Left ventricle myocardium inferior (tissue), 1 donor: Measurements from ENCODE around the gene ZC3H13. TPM values are rescaled to one million over a fixed set of nuclear protein-coding genes. Genes with fewer than 3 reads are reported as not detected.

Experiments used
- DNase-seq: peaks from one replicate; pipeline ENCODE4 v3.0.0-alpha.2; 2020
- H3K27ac ChIP-seq: fragments of 200-600 bp; replicated peaks from 2 replicates; pipeline ENCODE4 v1.8.0; 2021
- H3K27me3 ChIP-seq: fragments of 200-600 bp; 2 replicates; pipeline ENCODE4 v1.8.0; 2021; ENCODE audit warnings: low read depth
- H3K36me3 ChIP-seq: fragments of 200-600 bp; 2 replicates; pipeline ENCODE4 v1.8.0; 2021
- H3K4me1 ChIP-seq: fragments of 200-600 bp; 2 replicates; pipeline ENCODE4 v1.8.0; 2021
- H3K4me3 ChIP-seq: fragments of 200-600 bp; 2 replicates; pipeline ENCODE4 v1.8.0; 2021; ENCODE audit warnings: mild to moderate bottlenecking, moderate library complexity
- H3K9me3 ChIP-seq: fragments of 200-600 bp; replicated peaks from 2 replicates; pipeline ENCODE4 v1.8.0; 2021
- CTCF ChIP-seq: fragments of 200-600 bp; IDR thresholded peaks from 2 replicates; pipeline ENCODE4 v1.8.0; 2021; ENCODE audit warnings: antibody characterized with exemption, mild to moderate bottlenecking, borderline replicate concordance
- intact Hi-C: fragments of 100-400 bp; cut with micrococcal nuclease; formaldehyde crosslinking; loops from one replicate; pipeline ENCODE4 v1.11.0; 2022
- total RNA-seq: library from RNA; stranded (reverse); fragmentation: NEBNext Ultra II Directional; extraction: Animal tissue kit (Norgen Biotek cat#: 25700); gene quantifications from one replicate; pipeline ENCODE4 v1.2.1, GENCODE V29; 2021
- donor health status: DM: no; HTN: yes; CAD: no; lungs with severe emphysema.

Gene ZC3H13
- total RNA-seq, 1 donor from 2014 or later, result 37.8 TPM

DNA sequence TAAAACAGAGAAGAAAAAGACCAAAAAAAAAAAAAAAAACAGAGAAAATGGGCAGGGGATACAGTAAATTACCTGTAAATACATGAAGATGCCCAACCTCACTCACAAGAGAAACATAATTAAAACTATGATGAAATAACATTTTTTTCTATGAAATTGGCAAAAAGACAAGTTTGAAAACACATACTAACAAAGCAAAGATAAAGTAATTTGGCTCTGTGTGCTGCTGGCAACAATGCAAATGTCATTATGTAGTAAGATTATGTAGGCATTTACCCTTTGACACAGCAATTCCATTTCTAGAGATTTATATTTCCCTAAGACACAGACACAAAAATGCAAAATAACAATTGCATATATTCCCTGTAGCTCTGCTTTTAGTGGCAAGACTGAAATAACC is 20.2 kb downstream of the ZC3H13 start:
- intact Hi-C loops, result no loop called here
- peaks cover 15% of the 10 kb centered on the region for H3K9me3 ChIP-seq
- no peaks in the 10 kb centered on the region for H3K27me3 ChIP-seq
- H3K4me1 ChIP-seq, result no peaks in the 10 kb centered on the region
- no peak overlapping the region for H3K4me3 ChIP-seq
- DNase-seq, result no peak
- peaks cover 33% of the 10 kb centered on the region for H3K36me3 ChIP-seq
- H3K27ac ChIP-seq, result no peak overlapping the region
- no peak for TF ChIP-seq CTCF

DNA sequence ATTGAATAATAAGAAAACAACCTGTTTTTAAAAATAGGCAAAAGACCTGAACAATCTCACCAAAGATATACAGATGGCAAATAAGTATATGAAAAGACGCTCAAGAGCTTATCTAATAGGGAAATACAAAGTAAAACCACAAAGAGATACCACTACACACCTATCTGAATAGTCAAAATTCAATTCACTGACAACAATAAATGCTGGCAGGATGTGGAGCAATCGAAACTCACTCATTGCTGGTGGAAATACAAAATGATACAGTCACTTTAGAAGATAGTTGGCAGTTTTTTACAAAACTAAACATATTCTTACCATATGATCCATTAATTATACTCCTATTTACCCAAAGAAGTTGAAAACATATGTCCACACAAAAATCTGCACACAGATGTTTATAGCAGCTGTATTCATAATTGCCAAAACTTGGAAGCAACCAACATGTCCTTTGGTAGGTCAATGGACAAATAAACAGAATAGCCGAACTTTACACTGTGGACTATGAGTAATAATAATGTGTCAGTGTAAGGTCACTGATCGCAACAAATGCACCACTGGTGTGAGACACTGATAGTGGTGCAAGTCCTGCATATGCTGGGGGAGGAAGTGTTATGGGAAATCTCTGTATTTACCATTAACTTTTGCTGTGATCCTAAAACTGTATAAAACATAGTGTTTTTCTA is 20.8 kb downstream of the ZC3H13 start:
- TF ChIP-seq CTCF, result no peak
- H3K27me3 ChIP-seq, result no peaks in the 10 kb centered on the region
- no peak overlapping the region for H3K27ac ChIP-seq
- H3K4me3 ChIP-seq, result no peak overlapping the region
- H3K9me3 ChIP-seq, result peaks cover 15% of the 10 kb centered on the region
- intact Hi-C loops, result no loop called here
- H3K4me1 ChIP-seq, result no peaks in the 10 kb centered on the region
- no peak for DNase-seq
- H3K36me3 ChIP-seq, result peaks cover 33% of the 10 kb centered on the region

DNA sequence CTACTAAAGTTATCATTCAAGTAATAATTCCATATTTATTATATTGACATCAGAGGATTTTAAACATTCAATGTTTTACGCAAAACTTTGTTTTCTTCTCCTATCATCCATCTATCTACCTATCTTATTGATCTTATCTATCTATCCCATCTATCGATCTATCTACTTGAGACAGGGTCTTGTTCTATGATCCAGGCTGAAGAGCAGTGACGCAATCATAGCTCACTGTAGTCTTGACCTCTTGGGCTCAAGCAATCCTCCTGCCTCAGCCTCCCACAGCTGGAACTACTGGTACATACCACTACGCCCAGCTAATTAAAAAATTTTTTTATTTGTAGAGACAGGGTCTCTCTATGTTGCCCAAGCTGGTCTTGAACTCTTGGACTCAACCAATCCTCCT is 27.4 kb downstream of the ZC3H13 start:
- Histone ChIP-seq H3K36me3 (peaks cover 7% of the 10 kb centered on the region), H3K9me3 (peaks cover 6% of the 10 kb centered on the region), H3K27me3 (no peaks in the 10 kb centered on the region), H3K4me1 (peaks cover 7% of the 10 kb centered on the region), H3K27ac (no peak overlapping the region), H3K4me3 (no peak overlapping the region)
- TF ChIP-seq CTCF, result no peak
- no peak for DNase-seq
- intact Hi-C loops, result no loop called here

DNA sequence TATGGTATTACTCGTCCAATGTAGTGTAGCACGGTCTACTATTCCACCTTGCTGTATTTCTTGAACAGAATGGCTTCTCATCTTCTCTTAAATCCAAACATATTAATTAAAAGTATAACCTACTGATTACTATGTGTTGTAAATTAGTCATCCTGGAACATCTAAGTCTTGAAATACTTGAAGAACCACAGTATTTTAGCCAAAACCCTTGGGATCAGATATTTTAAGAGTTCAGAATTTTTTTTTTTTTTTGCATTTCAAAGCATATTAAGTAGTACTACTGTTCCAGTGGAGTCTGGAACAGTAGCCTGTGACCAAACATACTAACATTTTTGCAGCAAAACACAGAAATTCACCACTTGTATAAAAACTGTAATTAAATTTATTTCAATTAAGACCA is 30.1 kb downstream of the ZC3H13 start:
- Histone ChIP-seq H3K4me1 (peaks cover 7% of the 10 kb centered on the region), H3K9me3 (no peaks in the 10 kb centered on the region), H3K4me3 (no peak overlapping the region), H3K36me3 (peaks cover 29% of the 10 kb centered on the region), H3K27me3 (no peaks in the 10 kb centered on the region), H3K27ac (no peak overlapping the region)
- no peak for DNase-seq
- TF ChIP-seq CTCF, result no peak
- intact Hi-C loops, result no loop called here

GRCh38 chr13:46016216-46016615 is 36.3 kb downstream of the ZC3H13 start:
- Histone ChIP-seq H3K27ac (no peak overlapping the region), H3K4me3 (no peak overlapping the region), H3K9me3 (no peaks in the 10 kb centered on the region), H3K27me3 (no peaks in the 10 kb centered on the region), H3K36me3 (peaks cover 65% of the 10 kb centered on the region), H3K4me1 (no peaks in the 10 kb centered on the region)
- TF ChIP-seq CTCF, result no peak
- DNase-seq, result no peak
- intact Hi-C loops, result no loop called here
